Colonic mucosa (tissue), 4 donors: Measurements from ENCODE around the gene DENND1A. TPM values are rescaled to one million over a fixed set of nuclear protein-coding genes. Genes with fewer than 3 reads are reported as not detected.
"Not testable (repeated sequence)": the region's sequence is repeated elsewhere in the genome, so short reads cannot be mapped to it uniquely, and the experiment has no call there.

Experiments used
- DNase-seq: peaks from one replicate; pipeline ENCODE4 v3.0.0-alpha.2; 2020
- H3K27ac ChIP-seq: fragments of 200-600 bp; one replicate; pipeline ENCODE4 v1.8.0; 2021
- H3K27me3 ChIP-seq: fragments of 200-600 bp; one replicate; pipeline ENCODE4 v1.8.0; 2021
- H3K36me3 ChIP-seq: fragments of 200-600 bp; one replicate; pipeline ENCODE4 v1.8.0; 2021
- H3K4me1 ChIP-seq: fragments of 200-600 bp; one replicate; pipeline ENCODE4 v1.8.0; 2021; ENCODE audit warnings: mild to moderate bottlenecking
- H3K4me3 ChIP-seq: fragments of 200-600 bp; one replicate; pipeline ENCODE4 v1.8.0; 2021
- H3K9ac ChIP-seq, 2 donors: one replicate each; pipeline ENCODE4 v1.7.0; 2013; ENCODE audit warnings: control low read depth in 2 of 2, low read depth in 2 of 2, low read length in 2 of 2
- H3K9me3 ChIP-seq: fragments of 200-600 bp; one replicate; pipeline ENCODE4 v1.8.0; 2021
- intact Hi-C: fragments of 100-400 bp; cut with DNase I; formaldehyde crosslinking; loops from one replicate; pipeline ENCODE4 v1.14.1; 2022
- total RNA-seq, 2 donors: library from RNA; stranded (reverse); fragmentation: NEBNext Ultra II Directional in 1 of 2; extraction: Animal tissue kit (Norgen Biotek cat#: 25700) in 1 of 2; gene quantifications; one replicate each; pipeline ENCODE4 v1.2.1, GENCODE V29; 2021
- TF ChIP-seq, protein P1 (sequence below): fragments of 200-600 bp; IDR thresholded peaks from one replicate; pipeline ENCODE4 v1.8.0; 2022; ENCODE audit warnings: antibody characterized with exemption, mild to moderate bottlenecking
- donor health status: healthy.
- donor health status: DM: no; HTN: no; CAD: no.
- donor health status: DM: no; HTN: no; CAD: no.

DENND1A gene
- total RNA-seq, 2 donors from 2014 or later, result 34.3 to 39.9 TPM

- no peak overlapping the region for H3K9ac ChIP-seq
- no peak overlapping the region for H3K4me3 ChIP-seq
- H3K4me1 ChIP-seq, result no peaks in the 10 kb centered on the region
- no peaks in the 10 kb centered on the region for H3K27me3 ChIP-seq
- H3K36me3 ChIP-seq, result no peaks in the 10 kb centered on the region
- intact Hi-C loops, result no loop called here
- TF ChIP-seq, protein P1, sequence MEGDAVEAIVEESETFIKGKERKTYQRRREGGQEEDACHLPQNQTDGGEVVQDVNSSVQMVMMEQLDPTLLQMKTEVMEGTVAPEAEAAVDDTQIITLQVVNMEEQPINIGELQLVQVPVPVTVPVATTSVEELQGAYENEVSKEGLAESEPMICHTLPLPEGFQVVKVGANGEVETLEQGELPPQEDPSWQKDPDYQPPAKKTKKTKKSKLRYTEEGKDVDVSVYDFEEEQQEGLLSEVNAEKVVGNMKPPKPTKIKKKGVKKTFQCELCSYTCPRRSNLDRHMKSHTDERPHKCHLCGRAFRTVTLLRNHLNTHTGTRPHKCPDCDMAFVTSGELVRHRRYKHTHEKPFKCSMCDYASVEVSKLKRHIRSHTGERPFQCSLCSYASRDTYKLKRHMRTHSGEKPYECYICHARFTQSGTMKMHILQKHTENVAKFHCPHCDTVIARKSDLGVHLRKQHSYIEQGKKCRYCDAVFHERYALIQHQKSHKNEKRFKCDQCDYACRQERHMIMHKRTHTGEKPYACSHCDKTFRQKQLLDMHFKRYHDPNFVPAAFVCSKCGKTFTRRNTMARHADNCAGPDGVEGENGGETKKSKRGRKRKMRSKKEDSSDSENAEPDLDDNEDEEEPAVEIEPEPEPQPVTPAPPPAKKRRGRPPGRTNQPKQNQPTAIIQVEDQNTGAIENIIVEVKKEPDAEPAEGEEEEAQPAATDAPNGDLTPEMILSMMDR, result no peak
- DNase-seq, result no peak
- no peaks in the 10 kb centered on the region for H3K9me3 ChIP-seq
- no peak overlapping the region for H3K27ac ChIP-seq
These were observed 494.5 kb downstream of the DENND1A start for GRCh38 chr9:123435471-123435870.

GRCh38 chr9:123434619-123435240, 495.2 kb downstream of the DENND1A start:
- Histone ChIP-seq H3K27me3 (no peaks in the 10 kb centered on the region), H3K27ac (no peak overlapping the region), H3K4me3 (no peak overlapping the region), H3K4me1 (no peaks in the 10 kb centered on the region), H3K9me3 (no peaks in the 10 kb centered on the region), H3K36me3 (no peaks in the 10 kb centered on the region), H3K9ac (no peak overlapping the region)
- intact Hi-C loops, result no loop called here
- no peak for DNase-seq
- TF ChIP-seq, protein P1, result no peak

DNA sequence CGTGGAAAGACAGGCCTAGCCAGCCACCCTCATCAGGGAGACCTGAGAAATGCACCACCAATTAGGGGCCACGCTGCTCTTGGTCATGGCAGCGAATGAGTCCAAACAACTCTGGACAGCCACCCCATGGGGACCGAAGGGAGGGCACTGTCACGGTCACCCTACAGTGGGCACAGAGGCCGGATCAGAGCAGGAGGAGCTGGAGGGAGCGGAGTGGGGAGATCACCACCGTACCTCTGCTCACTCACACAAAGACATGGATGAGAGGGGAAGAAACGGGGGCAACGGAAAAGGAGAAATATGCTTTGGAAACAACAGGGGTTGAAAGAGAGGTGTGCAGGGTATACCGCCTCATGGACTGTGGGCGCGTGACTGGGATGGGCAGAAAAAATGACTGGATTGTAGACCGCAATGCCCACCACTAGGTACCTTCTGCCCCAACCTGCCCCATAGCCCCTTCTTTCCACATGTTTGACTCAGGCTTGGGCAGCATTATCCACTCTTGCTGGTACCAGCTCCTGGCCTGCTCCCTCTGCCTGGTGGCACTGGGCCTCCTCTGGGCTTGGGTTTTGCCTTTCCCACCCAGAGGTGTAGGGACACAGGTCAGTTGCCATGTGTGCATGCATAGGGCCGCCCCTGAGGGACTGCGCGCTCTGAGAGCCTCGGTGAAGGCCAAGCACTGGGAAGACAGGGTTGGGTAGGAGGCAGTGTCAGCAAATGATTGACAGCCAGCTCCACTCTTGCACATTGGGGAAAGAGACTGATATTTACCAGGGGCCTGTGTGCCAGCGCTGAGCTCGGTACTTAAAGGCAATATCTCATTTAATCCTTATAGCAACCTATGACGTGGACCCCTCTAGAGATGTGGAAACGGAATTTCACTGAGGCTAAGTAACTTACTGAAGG, 497.3 kb downstream of the DENND1A start:
- no peak overlapping the region for H3K9ac ChIP-seq
- DNase-seq, result no peak

GRCh38 chr9:123431581-123431980, 498.3 kb downstream of the DENND1A start:
- no peak overlapping the region for H3K4me3 ChIP-seq
- intact Hi-C loops, result no loop called here
- H3K36me3 ChIP-seq, result no peaks in the 10 kb centered on the region
- no peak for DNase-seq
- no peaks in the 10 kb centered on the region for H3K4me1 ChIP-seq
- H3K9me3 ChIP-seq, result no peaks in the 10 kb centered on the region
- no peak overlapping the region for H3K27ac ChIP-seq
- H3K9ac ChIP-seq, result no peak overlapping the region
- no peaks in the 10 kb centered on the region for H3K27me3 ChIP-seq
- TF ChIP-seq, protein P1, result no peak

More for the DNA sequence above, 497.3 kb downstream of the DENND1A start:
- Histone ChIP-seq H3K27me3 (no peaks in the 10 kb centered on the region), H3K4me1 (no peaks in the 10 kb centered on the region), H3K9me3 (no peaks in the 10 kb centered on the region), H3K36me3 (no peaks in the 10 kb centered on the region), H3K4me3 (no peak overlapping the region), H3K27ac (no peak overlapping the region)
- TF ChIP-seq, protein P1, result no peak
- intact Hi-C loops, result no loop called here

- intact Hi-C loops, H3K36me3 ChIP-seq, H3K27ac ChIP-seq, H3K4me1 ChIP-seq, DNase-seq, H3K9me3 ChIP-seq, H3K27me3 ChIP-seq, H3K9ac ChIP-seq, H3K4me3 ChIP-seq: not testable (repeated sequence)
These were observed 501.5 kb downstream of the DENND1A start for GRCh38 chr9:123428450-123428849.

- Histone ChIP-seq H3K9ac (no peak overlapping the region), H3K4me3 (no peak overlapping the region), H3K9me3 (no peaks in the 10 kb centered on the region), H3K27me3 (no peaks in the 10 kb centered on the region), H3K36me3 (no peaks in the 10 kb centered on the region), H3K4me1 (no peaks in the 10 kb centered on the region), H3K27ac (no peak overlapping the region)
- DNase-seq, result no peak
- intact Hi-C loops, result no loop called here
- TF ChIP-seq, protein P1, result no peak
These were observed 503.5 kb downstream of the DENND1A start for GRCh38 chr9:123426406-123426805.
